GM19043 (cell line): ENCODE measurements around the gene CCDC185.
"Not testable (repeated sequence)": the region's sequence is repeated elsewhere in the genome, so short reads cannot be mapped to it uniquely, and the experiment has no call there.

Experiments
- ATAC-seq: cut with Tn5 transposase; IDR thresholded peaks from one replicate; pipeline ENCODE4 v1.9.1; 2021; ENCODE audit warnings: low read depth; ENCODE audit not compliant: unreplicated experiment

CCDC185 gene

GRCh38 chr1:223390618-223391017 lies 2.6 kb upstream of the CCDC185 start:
- no peak for ATAC-seq

- no peak for ATAC-seq
Observed at GRCh38 chr1:223394242-223394641, 1.0 kb downstream of the CCDC185 start.

GRCh38 chr1:223394706-223395105 lies 1.5 kb downstream of the CCDC185 start:
- ATAC-seq = no peak

GRCh38 chr1:223399393-223399792 lies 6.2 kb downstream of the CCDC185 start:
- not testable (repeated sequence) for ATAC-seq

GRCh38 chr1:223401873-223402789 lies 8.9 kb downstream of the CCDC185 start:
- ATAC-seq = no peak

GRCh38 chr1:223402790-223403142 lies 9.6 kb downstream of the CCDC185 start:
- ATAC-seq = no peak

GRCh38 chr1:223403184-223403815 lies 10.1 kb downstream of the CCDC185 start:
- ATAC-seq = no peak

- no peak for ATAC-seq
Observed at GRCh38 chr1:223405507-223405906, 12.3 kb downstream of the CCDC185 start.

- ATAC-seq = no peak
Observed at GRCh38 chr1:223410036-223410435, 16.8 kb downstream of the CCDC185 start.

- ATAC-seq = no peak
Observed at GRCh38 chr1:223411309-223411708, 18.1 kb downstream of the CCDC185 start.

GRCh38 chr1:223411710-223412109 lies 18.5 kb downstream of the CCDC185 start:
- no peak for ATAC-seq

GRCh38 chr1:223413216-223413615 lies 20.0 kb downstream of the CCDC185 start:
- no peak for ATAC-seq

GRCh38 chr1:223417444-223417843 lies 24.2 kb downstream of the CCDC185 start:
- no peak for ATAC-seq

GRCh38 chr1:223417903-223418663 lies 24.9 kb downstream of the CCDC185 start:
- no peak for ATAC-seq

GRCh38 chr1:223419115-223419514 lies 25.9 kb downstream of the CCDC185 start:
- ATAC-seq = no peak

GRCh38 chr1:223419561-223419960 lies 26.3 kb downstream of the CCDC185 start:
- no peak for ATAC-seq

- no peak for ATAC-seq
Observed at GRCh38 chr1:223421025-223421424, 27.8 kb downstream of the CCDC185 start.

GRCh38 chr1:223421676-223422075 lies 28.5 kb downstream of the CCDC185 start:
- ATAC-seq = no peak

GRCh38 chr1:223422911-223423310 lies 29.7 kb downstream of the CCDC185 start:
- no peak for ATAC-seq

GRCh38 chr1:223423641-223424233 lies 30.5 kb downstream of the CCDC185 start:
- no peak for ATAC-seq

- ATAC-seq = no peak
Observed at GRCh38 chr1:223425550-223425949, 32.3 kb downstream of the CCDC185 start.
